Measurements from ENCODE around the gene GAD1. TPM values are rescaled to one million over a fixed set of nuclear protein-coding genes. Genes with fewer than 3 reads are reported as not detected.
A peak's percentile ranks its signal among the peaks of the same experiment; 100 is the strongest.

GAD1 gene
- total RNA-seq, 1 experiment from 2014 or later, result 2.5 TPM

GRCh38 chr2:170818036-170818751 is 1.5 kb downstream of the GAD1 start (continued):
- TF ChIP-seq, protein P1, sequence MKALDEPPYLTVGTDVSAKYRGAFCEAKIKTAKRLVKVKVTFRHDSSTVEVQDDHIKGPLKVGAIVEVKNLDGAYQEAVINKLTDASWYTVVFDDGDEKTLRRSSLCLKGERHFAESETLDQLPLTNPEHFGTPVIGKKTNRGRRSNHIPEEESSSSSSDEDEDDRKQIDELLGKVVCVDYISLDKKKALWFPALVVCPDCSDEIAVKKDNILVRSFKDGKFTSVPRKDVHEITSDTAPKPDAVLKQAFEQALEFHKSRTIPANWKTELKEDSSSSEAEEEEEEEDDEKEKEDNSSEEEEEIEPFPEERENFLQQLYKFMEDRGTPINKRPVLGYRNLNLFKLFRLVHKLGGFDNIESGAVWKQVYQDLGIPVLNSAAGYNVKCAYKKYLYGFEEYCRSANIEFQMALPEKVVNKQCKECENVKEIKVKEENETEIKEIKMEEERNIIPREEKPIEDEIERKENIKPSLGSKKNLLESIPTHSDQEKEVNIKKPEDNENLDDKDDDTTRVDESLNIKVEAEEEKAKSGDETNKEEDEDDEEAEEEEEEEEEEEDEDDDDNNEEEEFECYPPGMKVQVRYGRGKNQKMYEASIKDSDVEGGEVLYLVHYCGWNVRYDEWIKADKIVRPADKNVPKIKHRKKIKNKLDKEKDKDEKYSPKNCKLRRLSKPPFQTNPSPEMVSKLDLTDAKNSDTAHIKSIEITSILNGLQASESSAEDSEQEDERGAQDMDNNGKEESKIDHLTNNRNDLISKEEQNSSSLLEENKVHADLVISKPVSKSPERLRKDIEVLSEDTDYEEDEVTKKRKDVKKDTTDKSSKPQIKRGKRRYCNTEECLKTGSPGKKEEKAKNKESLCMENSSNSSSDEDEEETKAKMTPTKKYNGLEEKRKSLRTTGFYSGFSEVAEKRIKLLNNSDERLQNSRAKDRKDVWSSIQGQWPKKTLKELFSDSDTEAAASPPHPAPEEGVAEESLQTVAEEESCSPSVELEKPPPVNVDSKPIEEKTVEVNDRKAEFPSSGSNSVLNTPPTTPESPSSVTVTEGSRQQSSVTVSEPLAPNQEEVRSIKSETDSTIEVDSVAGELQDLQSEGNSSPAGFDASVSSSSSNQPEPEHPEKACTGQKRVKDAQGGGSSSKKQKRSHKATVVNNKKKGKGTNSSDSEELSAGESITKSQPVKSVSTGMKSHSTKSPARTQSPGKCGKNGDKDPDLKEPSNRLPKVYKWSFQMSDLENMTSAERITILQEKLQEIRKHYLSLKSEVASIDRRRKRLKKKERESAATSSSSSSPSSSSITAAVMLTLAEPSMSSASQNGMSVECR (CRISPR knock-in tag; IDR thresholded peaks at IDR 0.05; ENCODE audit: borderline replicate concordance), result no peak
- TF ChIP-seq ZNF423 (CRISPR knock-in tag; IDR thresholded peaks at IDR 0.05), result peak; percentile 28; the same call in 1 of the 2 replicates

- Mint-ChIP-seq H3K27me3 (ENCODE audit: low read depth) (peaks cover 98% of the 10 kb centered on the region), H3K4me1 (peaks cover 58% of the 10 kb centered on the region)
- no peak for TF ChIP-seq ZNF416 (CRISPR knock-in tag; IDR thresholded peaks at IDR 0.05)
- no peak for TF ChIP-seq OVOL2 (CRISPR knock-in tag; IDR thresholded peaks at IDR 0.05; ENCODE audit: borderline replicate concordance)
Observed at GRCh38 chr2:170818752-170819470, 2.2 kb downstream of the GAD1 start.

DNA sequence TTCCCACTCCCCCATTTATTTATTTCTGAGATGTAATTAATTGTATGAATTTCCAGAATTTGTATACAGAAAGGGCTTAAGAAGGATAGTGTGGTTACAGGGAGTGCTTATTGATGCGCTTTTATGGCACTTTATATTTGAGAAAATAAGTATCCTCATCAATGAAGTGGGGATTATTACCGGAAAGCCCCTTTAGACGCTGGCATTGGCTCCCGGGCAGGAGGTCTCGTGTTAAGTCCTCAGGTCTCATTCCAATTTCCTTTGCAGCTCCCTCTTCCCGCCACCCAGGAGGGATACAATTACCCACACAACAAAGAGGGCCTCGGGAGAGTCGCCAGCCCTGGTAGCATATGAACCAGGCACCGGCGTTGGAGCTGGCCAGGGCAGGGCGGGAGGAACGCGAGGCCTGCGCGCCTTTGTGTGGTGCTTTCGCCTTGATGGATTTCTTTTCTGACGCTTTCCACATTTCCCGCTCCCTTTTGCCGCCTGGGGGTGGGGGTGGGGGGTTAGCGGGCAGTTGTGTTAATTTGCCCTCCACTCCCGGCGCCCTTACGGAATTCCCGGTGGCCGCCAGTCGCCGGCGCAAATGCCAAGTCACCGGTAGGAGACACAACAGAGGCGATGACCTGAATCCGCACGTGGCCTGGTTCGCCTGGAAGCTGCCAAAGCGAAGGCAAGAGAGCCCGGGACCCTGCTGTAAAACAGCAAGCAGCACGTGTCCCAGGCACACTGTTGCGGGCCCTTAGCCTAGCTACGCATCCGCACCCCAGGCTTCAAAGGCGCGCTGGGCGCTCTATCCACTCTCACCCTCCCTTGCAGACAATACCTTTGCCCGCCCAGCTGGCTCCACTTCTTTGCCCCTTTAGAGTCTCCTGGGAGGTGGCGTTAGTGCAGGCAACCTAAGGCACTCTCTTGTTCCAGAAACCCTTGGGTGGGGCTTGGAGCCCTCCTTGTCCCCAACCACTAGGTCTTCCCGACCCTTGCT is 3.3 kb downstream of the GAD1 start:
- peaks cover 98% of the 10 kb centered on the region for H3K27me3 Mint-ChIP-seq (ENCODE audit: low read depth)
- ChIA-PET POLR2A (no interaction called here), CTCF (interaction anchor here (0.5 to 2.8 kb wide), 15 partner anchors 28 to 584 kb away, joined by 3 to 14 read pairs (median 4); partner anchors contain the start of gene GORASP2)
- DNase-seq (ENCODE audit: low spot score), result peak; percentile 71
- no peak overlapping the region for H3K27ac Mint-ChIP-seq
- H3K36me3 Mint-ChIP-seq, result no peaks in the 10 kb centered on the region
- H3K4me3 Mint-ChIP-seq, result peak overlapping the region; percentile 84
- ATAC-seq, result no peak
- no peaks in the 10 kb centered on the region for H3K9me3 Mint-ChIP-seq
- H3K4me1 Mint-ChIP-seq, result peaks cover 55% of the 10 kb centered on the region
- TF ChIP-seq USF1 (CRISPR knock-in tag; IDR thresholded peaks at IDR 0.05) (peak; percentile 67; the same call in 1 of the 2 replicates), TP53 (CRISPR knock-in tag; IDR thresholded peaks at IDR 0.05) (0 out of 2 replicates have a peak, but pooled peaks have one; percentile 52), HMGXB4 (CRISPR knock-in tag; IDR thresholded peaks at IDR 0.05) (0 out of 2 replicates have a peak, but pooled peaks have one; percentile 32), ZNF416 (CRISPR knock-in tag; IDR thresholded peaks at IDR 0.05) (no peak), JUN (CRISPR knock-in tag; IDR thresholded peaks at IDR 0.05) (no peak), HMGA2 (CRISPR knock-in tag; IDR thresholded peaks at IDR 0.05) (no peak), FOXP1 (CRISPR knock-in tag; IDR thresholded peaks at IDR 0.05; ENCODE audit: borderline replicate concordance) (peak; percentile 76; the same call in 1 of the 2 replicates), CBFB (CRISPR knock-in tag; IDR thresholded peaks at IDR 0.05; ENCODE audit: low read depth) (no peak), SMAD4 (CRISPR knock-in tag; IDR thresholded peaks at IDR 0.05) (no peak), ZNF396 (CRISPR knock-in tag; IDR thresholded peaks at IDR 0.05; ENCODE audit: borderline replicate concordance) (no peak), ATF6 (CRISPR knock-in tag; IDR thresholded peaks at IDR 0.05) (no peak), IRF1 (CRISPR knock-in tag; IDR thresholded peaks at IDR 0.05) (peak; percentile 54; the same call in 1 of the 2 replicates), PRRX2 (CRISPR knock-in tag; IDR thresholded peaks at IDR 0.05) (no peak), ETV6 (CRISPR knock-in tag; IDR thresholded peaks at IDR 0.05) (peak; percentile 31; the same call in 1 of the 2 replicates)
- TF ChIP-seq, protein P2, sequence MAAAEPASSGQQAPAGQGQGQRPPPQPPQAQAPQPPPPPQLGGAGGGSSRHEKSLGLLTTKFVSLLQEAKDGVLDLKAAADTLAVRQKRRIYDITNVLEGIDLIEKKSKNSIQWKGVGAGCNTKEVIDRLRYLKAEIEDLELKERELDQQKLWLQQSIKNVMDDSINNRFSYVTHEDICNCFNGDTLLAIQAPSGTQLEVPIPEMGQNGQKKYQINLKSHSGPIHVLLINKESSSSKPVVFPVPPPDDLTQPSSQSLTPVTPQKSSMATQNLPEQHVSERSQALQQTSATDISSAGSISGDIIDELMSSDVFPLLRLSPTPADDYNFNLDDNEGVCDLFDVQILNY (CRISPR knock-in tag; IDR thresholded peaks at IDR 0.05), result no peak

More at GRCh38 chr2:170818752-170819470, 2.2 kb downstream of the GAD1 start:
- Mint-ChIP-seq H3K4me3 (peak overlapping the region; percentile 84), H3K9me3 (no peaks in the 10 kb centered on the region), H3K36me3 (no peaks in the 10 kb centered on the region), H3K27ac (no peak overlapping the region)
- DNase-seq (ENCODE audit: low spot score) (no peak), ATAC-seq (no peak)
- CTCF ChIA-PET, result interaction anchor here (0.6 to 2.8 kb wide), 12 partner anchors 26 to 495 kb away, joined by 3 to 14 read pairs (median 4); partner anchors contain the start of gene GORASP2
- POLR2A ChIA-PET, result no interaction called here

All from WTC11 (cell line).